GM12873 (cell line): ENCODE data around the gene FIGN.

Experiments
- TF ChIP-seq, protein P1 (sequence below): IDR thresholded peaks from 2 replicates; pipeline ENCODE4 v1.5.1; 2012; ENCODE audit warnings: low read depth, mild to moderate bottlenecking, moderate library complexity, low read length, control low read depth; ENCODE audit not compliant: insufficient read depth; ENCODE audit errors: missing control alignments

FIGN gene

DNA sequence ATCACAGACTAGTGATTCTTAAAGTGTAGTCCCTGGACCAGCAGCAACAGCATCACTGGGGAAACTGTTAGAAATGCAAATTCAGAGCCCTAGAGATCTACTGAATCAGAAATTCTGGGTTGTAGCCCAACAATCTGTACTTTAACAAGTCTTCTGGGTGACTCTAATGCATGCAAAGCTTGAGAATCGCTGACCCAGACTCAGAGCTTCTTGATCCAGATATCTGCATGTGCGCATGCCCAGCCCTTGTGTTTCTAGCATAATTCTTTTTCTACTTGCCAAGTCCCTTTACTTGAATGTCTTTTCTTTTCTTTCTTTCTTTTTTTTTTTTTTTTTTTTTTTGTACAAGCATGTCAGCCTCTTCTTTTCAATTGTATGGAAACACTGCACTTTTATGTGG lies 60.4 kb downstream of the FIGN start:
- TF ChIP-seq, protein P1, sequence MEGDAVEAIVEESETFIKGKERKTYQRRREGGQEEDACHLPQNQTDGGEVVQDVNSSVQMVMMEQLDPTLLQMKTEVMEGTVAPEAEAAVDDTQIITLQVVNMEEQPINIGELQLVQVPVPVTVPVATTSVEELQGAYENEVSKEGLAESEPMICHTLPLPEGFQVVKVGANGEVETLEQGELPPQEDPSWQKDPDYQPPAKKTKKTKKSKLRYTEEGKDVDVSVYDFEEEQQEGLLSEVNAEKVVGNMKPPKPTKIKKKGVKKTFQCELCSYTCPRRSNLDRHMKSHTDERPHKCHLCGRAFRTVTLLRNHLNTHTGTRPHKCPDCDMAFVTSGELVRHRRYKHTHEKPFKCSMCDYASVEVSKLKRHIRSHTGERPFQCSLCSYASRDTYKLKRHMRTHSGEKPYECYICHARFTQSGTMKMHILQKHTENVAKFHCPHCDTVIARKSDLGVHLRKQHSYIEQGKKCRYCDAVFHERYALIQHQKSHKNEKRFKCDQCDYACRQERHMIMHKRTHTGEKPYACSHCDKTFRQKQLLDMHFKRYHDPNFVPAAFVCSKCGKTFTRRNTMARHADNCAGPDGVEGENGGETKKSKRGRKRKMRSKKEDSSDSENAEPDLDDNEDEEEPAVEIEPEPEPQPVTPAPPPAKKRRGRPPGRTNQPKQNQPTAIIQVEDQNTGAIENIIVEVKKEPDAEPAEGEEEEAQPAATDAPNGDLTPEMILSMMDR: no peak

DNA sequence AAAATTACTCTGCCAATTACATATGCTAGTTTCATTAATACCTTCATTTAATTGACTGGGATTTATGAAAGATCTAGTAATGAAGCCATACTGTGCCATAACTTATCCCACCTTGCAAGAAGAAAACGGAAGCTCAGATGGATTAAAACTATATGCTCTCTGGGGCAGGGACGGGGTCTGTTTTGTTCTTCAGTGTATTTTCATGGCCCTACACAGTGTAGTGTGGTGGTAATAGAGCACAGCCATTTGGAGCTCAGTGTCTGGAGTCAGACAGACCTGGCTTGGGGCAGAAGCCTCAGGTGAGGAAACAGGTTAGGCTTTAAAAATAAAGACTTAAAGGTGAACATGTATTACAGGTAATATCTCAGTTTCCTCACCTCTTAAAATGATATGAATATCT lies 62.3 kb downstream of the FIGN start:
- TF ChIP-seq, protein P1: no peak

DNA sequence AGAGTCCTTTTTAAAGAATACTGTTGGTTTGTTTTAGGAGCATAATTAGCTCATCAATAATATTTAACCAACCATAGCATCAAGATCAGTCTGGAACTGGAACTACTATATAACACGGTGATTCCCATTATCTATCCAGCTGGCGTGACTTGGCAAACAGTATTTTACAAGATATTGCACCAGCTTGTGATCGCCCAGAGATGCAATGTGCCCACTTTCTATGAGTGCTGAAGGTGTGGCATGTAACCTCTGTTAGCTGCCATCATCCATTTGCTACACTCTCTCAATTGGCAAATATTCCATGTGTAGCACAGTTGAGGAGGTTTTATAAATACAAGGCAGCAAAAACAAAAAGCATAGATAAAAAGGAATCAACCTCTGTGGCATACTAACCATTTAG lies 64.9 kb downstream of the FIGN start:
- TF ChIP-seq, protein P1: no peak

DNA sequence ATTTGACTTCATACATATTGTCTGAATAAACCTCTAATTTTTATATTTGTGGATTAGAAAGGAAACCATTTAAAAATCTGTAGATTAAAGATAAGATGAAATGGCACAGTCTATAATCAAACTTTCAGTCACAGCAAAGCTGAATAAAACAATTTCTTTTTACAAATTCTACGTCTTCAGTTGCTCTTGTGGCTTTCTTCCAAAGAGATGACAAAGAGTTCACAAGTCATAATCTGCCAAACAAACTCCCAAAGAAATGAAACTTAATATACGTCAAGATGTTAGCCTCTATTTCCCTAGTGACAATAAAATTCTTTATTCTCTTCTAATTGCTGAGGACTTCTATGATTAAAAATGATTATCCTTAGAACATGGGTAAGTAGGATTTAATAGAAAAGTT lies 66.3 kb downstream of the FIGN start:
- TF ChIP-seq, protein P1: no peak

DNA sequence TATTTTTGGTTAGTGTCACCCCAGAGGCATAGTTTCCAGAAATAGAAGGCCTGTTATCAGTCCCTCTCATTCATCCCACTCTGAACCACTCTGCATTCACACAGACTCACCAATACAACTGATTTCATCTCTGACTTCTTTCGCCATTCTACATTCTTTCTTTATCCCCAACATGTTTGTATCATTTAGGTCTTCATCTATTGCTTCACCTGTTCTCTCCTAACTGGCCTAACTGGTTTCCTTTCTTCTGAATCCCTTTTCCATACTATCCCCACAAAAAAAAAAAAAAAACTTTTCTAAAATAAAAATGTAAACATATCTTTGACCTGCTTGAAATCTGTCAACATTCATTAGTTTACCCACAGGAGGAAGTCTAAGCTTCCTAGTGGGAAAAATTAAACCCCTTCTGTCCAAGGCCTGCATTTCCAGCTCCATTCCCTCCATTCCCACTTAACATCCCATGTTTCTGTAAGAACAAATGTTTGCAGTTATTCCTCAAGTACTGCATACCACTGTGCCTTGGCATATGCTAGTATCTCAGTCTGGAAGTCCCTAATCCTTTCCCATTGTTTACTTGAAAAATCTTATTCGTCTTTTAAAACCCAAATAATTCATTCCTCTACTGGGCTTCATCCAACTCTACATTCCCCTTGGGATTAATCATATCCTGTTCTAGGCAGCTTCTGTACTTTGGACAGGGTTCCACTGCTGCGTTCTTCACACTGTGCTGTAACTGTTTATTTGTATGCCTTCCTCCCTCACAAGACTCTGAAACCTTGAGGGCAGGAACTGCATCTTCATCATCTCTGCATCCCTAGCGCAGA lies 68.5 kb downstream of the FIGN start:
- TF ChIP-seq, protein P1: no peak

DNA sequence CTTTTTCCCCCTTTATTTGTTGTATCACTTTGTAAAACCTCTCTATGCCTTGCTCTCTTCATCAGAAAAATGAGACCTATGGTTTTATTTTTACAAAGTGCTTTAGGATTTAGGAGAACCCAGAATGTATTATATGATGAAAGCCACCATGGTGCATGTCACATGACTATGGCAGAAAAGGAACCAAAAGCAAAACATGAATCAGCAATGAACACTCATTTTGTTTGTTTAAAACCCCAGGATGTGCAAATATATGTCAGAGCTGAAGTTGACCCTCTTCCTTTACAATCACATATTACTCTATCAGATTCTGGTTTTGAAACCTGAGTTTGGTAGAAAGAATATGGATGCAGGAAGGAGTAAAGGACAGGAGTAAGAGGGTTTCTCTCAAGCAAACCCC lies 70.0 kb downstream of the FIGN start:
- TF ChIP-seq, protein P1: no peak

DNA sequence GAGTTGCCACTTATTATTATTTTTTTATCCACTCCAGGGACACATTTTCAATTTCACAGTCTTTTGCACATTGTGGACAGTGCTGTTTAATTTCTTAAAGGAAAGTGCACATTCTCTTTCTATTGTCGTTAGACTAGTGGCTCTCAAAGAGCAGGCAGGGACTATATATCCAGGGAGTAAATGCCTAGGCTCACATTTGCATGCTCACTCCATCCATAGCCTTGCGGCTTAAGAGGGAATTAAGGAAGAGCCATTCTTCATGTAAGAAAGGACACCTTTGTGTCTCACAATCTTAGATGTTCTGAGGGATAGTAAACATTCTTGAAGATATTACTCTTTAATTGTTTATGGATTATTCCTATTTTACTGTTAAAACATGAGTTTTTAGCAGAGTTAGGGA lies 70.8 kb downstream of the FIGN start:
- TF ChIP-seq, protein P1: no peak

DNA sequence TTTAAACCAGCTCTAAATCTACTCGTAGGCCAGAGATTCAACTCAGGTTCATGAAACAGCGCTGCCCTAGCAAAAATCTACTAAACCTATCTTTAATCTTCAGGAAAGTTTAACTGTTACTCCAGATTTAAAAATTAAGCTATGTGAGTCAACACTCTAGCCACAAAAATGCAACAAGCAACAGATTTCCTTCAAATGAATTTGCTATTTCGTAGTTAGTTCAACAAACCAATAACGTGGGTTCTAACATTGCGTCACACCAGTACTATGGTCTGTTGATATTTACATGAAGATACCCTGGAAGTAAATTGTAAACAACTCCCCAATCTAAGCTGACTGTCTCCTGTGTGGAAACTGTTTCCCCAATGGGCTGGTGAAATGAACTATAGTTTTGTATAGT lies 71.2 kb downstream of the FIGN start:
- TF ChIP-seq, protein P1: no peak
